ENCODE measurements around the gene ECI1.
"Not testable (repeated sequence)": the region's sequence is repeated elsewhere in the genome, so short reads cannot be mapped to it uniquely, and the experiment has no call there.

ECI1 gene

GRCh38 chr16:2207872-2208271 lies 43.5 kb downstream of the ECI1 start:
- TF ChIP-seq CTCF (IDR thresholded peaks at IDR 0.05; ENCODE audit: low read depth, low read length), result no peak
- no peak for DNase-seq (ENCODE audit: extremely low read depth, low read depth)

- DNase-seq (ENCODE audit: extremely low read depth, low read depth), result no peak
- no peak for TF ChIP-seq CTCF (IDR thresholded peaks at IDR 0.05; ENCODE audit: low read depth, low read length)
Observed at GRCh38 chr16:2206780-2207433, 44.5 kb downstream of the ECI1 start.

- no peak for DNase-seq (ENCODE audit: extremely low read depth, low read depth)
- no peak for TF ChIP-seq CTCF (IDR thresholded peaks at IDR 0.05; ENCODE audit: low read depth, low read length)
Observed at GRCh38 chr16:2206420-2206779, 45.0 kb downstream of the ECI1 start.

- TF ChIP-seq CTCF (IDR thresholded peaks at IDR 0.05; ENCODE audit: low read depth, low read length), result no peak
- DNase-seq (ENCODE audit: extremely low read depth, low read depth), result no peak
Observed at GRCh38 chr16:2205967-2206313, 45.4 kb downstream of the ECI1 start.

- peak; percentile 73 for DNase-seq (ENCODE audit: extremely low read depth, low read depth)
- TF ChIP-seq CTCF (IDR thresholded peaks at IDR 0.05; ENCODE audit: low read depth, low read length), result no peak
Observed at GRCh38 chr16:2205104-2205966, 46.1 kb downstream of the ECI1 start, which contains the start of gene MLST8. TSS of gene MLST8 (plus strand) at chr16:2205454. CDS start at chr16:2206086, 632 bp downstream.

GRCh38 chr16:2204416-2205103 lies 46.8 kb downstream of the ECI1 start:
- DNase-seq (ENCODE audit: extremely low read depth, low read depth), result no peak
- TF ChIP-seq CTCF (IDR thresholded peaks at IDR 0.05; ENCODE audit: low read depth, low read length), result no peak

GRCh38 chr16:2203119-2203688 lies 48.2 kb downstream of the ECI1 start:
- DNase-seq (ENCODE audit: extremely low read depth, low read depth), result not testable (repeated sequence)
